Activated CD4-positive, alpha-beta T cell treated with anti-CD3 and anti-CD28 coated beads for 1 hour (primary cell): ENCODE data around the gene NEB.
"Not testable (repeated sequence)": the region's sequence is repeated elsewhere in the genome, so short reads cannot be mapped to it uniquely, and the experiment has no call there.

Experiments
- DNase-seq: peaks from one replicate; pipeline ENCODE4 v3.0.0-alpha.2; 2020

NEB gene

GRCh38 chr2:151641895-151642294, 92.4 kb downstream of the NEB start:
- not testable (repeated sequence) for DNase-seq

GRCh38 chr2:151640087-151640486, 94.2 kb downstream of the NEB start:
- DNase-seq, result no peak

- no peak for DNase-seq
Measured at GRCh38 chr2:151638990-151639389, 95.3 kb downstream of the NEB start.

- DNase-seq, result peak; percentile 9
Measured at GRCh38 chr2:151638191-151638933, 95.9 kb downstream of the NEB start.

- DNase-seq, result peak; percentile 37
Measured at GRCh38 chr2:151637271-151637781, 97.0 kb downstream of the NEB start.

- DNase-seq, result no peak
Measured at GRCh38 chr2:151634736-151635467, 99.4 kb downstream of the NEB start.

- no peak for DNase-seq
Measured at GRCh38 chr2:151632993-151633565, 101.2 kb downstream of the NEB start.

GRCh38 chr2:151630372-151630771, 103.9 kb downstream of the NEB start:
- DNase-seq, result no peak

- DNase-seq, result no peak
Measured at GRCh38 chr2:151627353-151627752, 106.9 kb downstream of the NEB start.

- DNase-seq, result no peak
Measured at GRCh38 chr2:151624271-151624670, 110.0 kb downstream of the NEB start.

GRCh38 chr2:151623631-151624030, 110.6 kb downstream of the NEB start:
- DNase-seq, result no peak

GRCh38 chr2:151620761-151621160, 113.5 kb downstream of the NEB start:
- DNase-seq, result no peak

- no peak for DNase-seq
Measured at GRCh38 chr2:151619337-151619989, 114.8 kb downstream of the NEB start.

GRCh38 chr2:151616760-151617339, 117.4 kb downstream of the NEB start:
- no peak for DNase-seq

- no peak for DNase-seq
Measured at GRCh38 chr2:151614606-151615306, 119.5 kb downstream of the NEB start.

GRCh38 chr2:151614159-151614558, 120.1 kb downstream of the NEB start:
- no peak for DNase-seq

GRCh38 chr2:151611351-151611750, 122.9 kb downstream of the NEB start:
- DNase-seq, result no peak

GRCh38 chr2:151610310-151610709, 124.0 kb downstream of the NEB start:
- no peak for DNase-seq

GRCh38 chr2:151609705-151610104, 124.6 kb downstream of the NEB start:
- DNase-seq, result no peak

GRCh38 chr2:151607459-151608424, 126.5 kb downstream of the NEB start:
- not testable (repeated sequence) for DNase-seq

GRCh38 chr2:151603530-151603929, 130.7 kb downstream of the NEB start:
- not testable (repeated sequence) for DNase-seq
